Esophagus squamous epithelium (tissue), 5 donors: ENCODE results near the gene EDAR. TPM values are rescaled to one million over a fixed set of nuclear protein-coding genes. Genes with fewer than 3 reads are reported as not detected.

Source experiments
- DNase-seq: peaks from one replicate; lab custom pipeline; 2025; lab: John Stamatoyannopoulos, UW
- H3K27ac ChIP-seq, 4 donors: fragments of 200-600 bp; sonication (generic); one replicate each; pipeline ENCODE4 v1.5.1; 2016 to 2019; ENCODE audit warnings: mild to moderate bottlenecking in 1 of 4
- H3K27me3 ChIP-seq, 4 donors: fragments of 200-600 bp; sonication (generic); 1 replicate in 3 of 4; 2 replicates in 1 of 4; pipeline versions ENCODE4 v1.5.1 to v1.6.0; 2017 to 2021; ENCODE audit warnings: antibody characterized with exemption in 1 of 4
- H3K36me3 ChIP-seq, 3 donors: fragments of 200-600 bp; sonication (generic); one replicate each; pipeline ENCODE4 v1.5.1; 2016 to 2019
- H3K4me1 ChIP-seq, 3 donors: fragments of 200-600 bp; sonication (generic); one replicate each; pipeline ENCODE4 v1.5.1; 2017 to 2019
- H3K4me3 ChIP-seq, 4 donors: fragments of 200-600 bp; sonication (generic); 1 replicate in 3 of 4; 2 replicates in 1 of 4; pipeline ENCODE4 v1.5.1; 2016 to 2019; ENCODE audit warnings: mild to moderate bottlenecking in 2 of 4, moderate library complexity in 1 of 4
- H3K9me3 ChIP-seq, 3 donors: fragments of 200-600 bp; sonication (generic); one replicate each; pipeline ENCODE4 v1.5.1; 2016 to 2019
- POLR2A ChIP-seq, 4 donors: fragments of 450-650 bp; IDR thresholded peaks; one replicate each; pipeline ENCODE4 v1.6.1; 2017; ENCODE audit warnings: antibody characterized with exemption in 4 of 4, mild to moderate bottlenecking in 4 of 4, moderate library complexity in 3 of 4
- WGBS, 2 donors: methylation state at CpG; one replicate each; pipeline ENCODE4 v1.1.5; 2018; 5-methylcytosine and 5-hydroxymethylcytosine counted together
- intact Hi-C: fragments of 100-400 bp; cut with DNase I; formaldehyde crosslinking; loops from one replicate; pipeline ENCODE4 v1.15.0; 2022
- total RNA-seq, 4 donors: library from RNA; depleted of rRNA; stranded (reverse); fragments of >200 nt; gene quantifications; one replicate each; pipeline ENCODE4 v1.1.0, GENCODE V29; 2016
- TF ChIP-seq, protein P1 (sequence below), 6 experiments: fragments of 450-650 bp in 4 of 6; fragments of 200-600 bp in 2 of 6; sonication (generic) in 2 of 6; IDR thresholded peaks; one replicate each; pipeline ENCODE4 v1.5.1; 2016 to 2019; ENCODE audit warnings: antibody characterized with exemption in 6 of 6, mild to moderate bottlenecking in 4 of 6, moderate library complexity in 4 of 6
- donor health status: DM: yes; HTN: yes; CAD: no.

Gene EDAR
- total RNA-seq, 4 donors from 2014 or later, result 3.9 to 5.3 (median 4.4) TPM

- WGBS, 2 donors, result 63 to 72% methylated on average over 1 to 8 of the region's 9 CpGs
- no peak for DNase-seq
- intact Hi-C loops, result no loop called here
- H3K9me3 ChIP-seq, result no peaks in the 10 kb centered on the region
- H3K4me3 ChIP-seq, result no peak overlapping the region
- peaks cover 0 to 9% (median 0%) of the 10 kb centered on the region in 3 donors for H3K4me1 ChIP-seq
- no peaks in the 10 kb centered on the region for H3K27me3 ChIP-seq
- TF ChIP-seq, protein P1, sequence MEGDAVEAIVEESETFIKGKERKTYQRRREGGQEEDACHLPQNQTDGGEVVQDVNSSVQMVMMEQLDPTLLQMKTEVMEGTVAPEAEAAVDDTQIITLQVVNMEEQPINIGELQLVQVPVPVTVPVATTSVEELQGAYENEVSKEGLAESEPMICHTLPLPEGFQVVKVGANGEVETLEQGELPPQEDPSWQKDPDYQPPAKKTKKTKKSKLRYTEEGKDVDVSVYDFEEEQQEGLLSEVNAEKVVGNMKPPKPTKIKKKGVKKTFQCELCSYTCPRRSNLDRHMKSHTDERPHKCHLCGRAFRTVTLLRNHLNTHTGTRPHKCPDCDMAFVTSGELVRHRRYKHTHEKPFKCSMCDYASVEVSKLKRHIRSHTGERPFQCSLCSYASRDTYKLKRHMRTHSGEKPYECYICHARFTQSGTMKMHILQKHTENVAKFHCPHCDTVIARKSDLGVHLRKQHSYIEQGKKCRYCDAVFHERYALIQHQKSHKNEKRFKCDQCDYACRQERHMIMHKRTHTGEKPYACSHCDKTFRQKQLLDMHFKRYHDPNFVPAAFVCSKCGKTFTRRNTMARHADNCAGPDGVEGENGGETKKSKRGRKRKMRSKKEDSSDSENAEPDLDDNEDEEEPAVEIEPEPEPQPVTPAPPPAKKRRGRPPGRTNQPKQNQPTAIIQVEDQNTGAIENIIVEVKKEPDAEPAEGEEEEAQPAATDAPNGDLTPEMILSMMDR (IDR thresholded peaks at IDR 0.05), result no peak
- TF ChIP-seq POLR2A (IDR thresholded peaks at IDR 0.05), result no peak
- no peak overlapping the region for H3K27ac ChIP-seq
- peaks cover 0 to 48% (median 0%) of the 10 kb centered on the region in 3 donors for H3K36me3 ChIP-seq
These were observed 79.7 kb downstream of the EDAR start for GRCh38 chr2:108909275-108909823.

GRCh38 chr2:108908713-108909070 is 80.3 kb downstream of the EDAR start:
- no peaks in the 10 kb centered on the region for H3K9me3 ChIP-seq
- peaks cover 0 to 48% (median 0%) of the 10 kb centered on the region in 3 donors for H3K36me3 ChIP-seq
- TF ChIP-seq, protein P1 (IDR thresholded peaks at IDR 0.05), result no peak
- TF ChIP-seq POLR2A (IDR thresholded peaks at IDR 0.05), result no peak
- intact Hi-C loops, result no loop called here
- H3K4me3 ChIP-seq, result no peak overlapping the region
- 71 to 73% methylated on average over 1 of the region's 1 CpG for whole genome bisulfite sequencing, 2 donors
- H3K4me1 ChIP-seq, result peaks cover 0 to 9% (median 0%) of the 10 kb centered on the region in 3 donors
- DNase-seq, result no peak
- no peak overlapping the region for H3K27ac ChIP-seq
- H3K27me3 ChIP-seq, result no peaks in the 10 kb centered on the region

- DNase-seq, result no peak
- WGBS, 2 donors, result 85 to 88% methylated on average over 12 to 14 of the region's 24 CpGs
- Histone ChIP-seq H3K27me3 (no peaks in the 10 kb centered on the region), H3K4me1 (peaks cover 0 to 9% (median 0%) of the 10 kb centered on the region in 3 donors), H3K4me3 (no peak overlapping the region), H3K27ac (no peak overlapping the region), H3K36me3 (peaks cover 0 to 48% (median 0%) of the 10 kb centered on the region in 3 donors), H3K9me3 (no peaks in the 10 kb centered on the region)
- intact Hi-C loops, result no loop called here
- TF ChIP-seq POLR2A (IDR thresholded peaks at IDR 0.05), result no peak
- TF ChIP-seq, protein P1 (IDR thresholded peaks at IDR 0.05), result no peak
These were observed 81.0 kb downstream of the EDAR start for GRCh38 chr2:108907822-108908712.

DNA sequence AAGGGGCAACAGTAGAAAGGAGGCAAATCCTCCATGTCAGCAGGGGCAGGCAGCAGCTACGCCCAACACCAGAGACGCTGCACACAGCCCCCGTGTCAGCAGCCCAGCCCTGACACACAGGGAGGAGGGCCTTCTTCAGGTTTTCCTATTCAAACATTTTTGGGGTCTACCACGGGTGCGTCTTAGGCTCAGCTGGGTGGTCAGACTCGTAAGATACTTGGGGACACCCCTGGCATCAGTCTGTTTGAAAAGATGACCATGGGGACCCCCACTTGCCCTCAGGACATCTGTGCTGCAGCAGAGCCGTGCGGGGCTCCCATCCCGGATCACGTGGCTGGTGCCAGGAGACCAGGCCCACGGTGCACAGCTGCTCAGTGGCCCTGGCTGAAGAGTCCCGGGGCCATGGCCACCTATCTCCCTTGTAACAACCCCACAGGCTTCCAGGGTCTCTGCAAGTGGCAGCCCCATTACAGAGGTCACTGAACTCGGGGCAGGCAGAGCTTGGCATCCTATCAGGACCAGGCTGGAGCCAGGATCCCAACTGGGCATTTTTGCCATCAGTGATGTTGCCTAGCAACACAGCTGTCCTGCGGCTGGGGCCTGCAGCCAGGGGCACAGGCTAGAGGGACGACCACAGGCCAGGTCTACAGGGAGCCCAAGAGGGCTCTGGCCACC is 82.5 kb downstream of the EDAR start:
- intact Hi-C loops, result no loop called here
- Histone ChIP-seq H3K9me3 (no peaks in the 10 kb centered on the region), H3K4me1 (peaks cover 0 to 9% (median 0%) of the 10 kb centered on the region in 3 donors), H3K27ac (no peak overlapping the region), H3K4me3 (no peak overlapping the region), H3K27me3 (no peaks in the 10 kb centered on the region), H3K36me3 (peaks cover 0 to 48% (median 0%) of the 10 kb centered on the region in 3 donors)
- TF ChIP-seq POLR2A (IDR thresholded peaks at IDR 0.05), result no peak
- no peak for DNase-seq
- 84 to 93% methylated on average over 5 to 8 of the region's 15 CpGs for WGBS, 2 donors

DNA sequence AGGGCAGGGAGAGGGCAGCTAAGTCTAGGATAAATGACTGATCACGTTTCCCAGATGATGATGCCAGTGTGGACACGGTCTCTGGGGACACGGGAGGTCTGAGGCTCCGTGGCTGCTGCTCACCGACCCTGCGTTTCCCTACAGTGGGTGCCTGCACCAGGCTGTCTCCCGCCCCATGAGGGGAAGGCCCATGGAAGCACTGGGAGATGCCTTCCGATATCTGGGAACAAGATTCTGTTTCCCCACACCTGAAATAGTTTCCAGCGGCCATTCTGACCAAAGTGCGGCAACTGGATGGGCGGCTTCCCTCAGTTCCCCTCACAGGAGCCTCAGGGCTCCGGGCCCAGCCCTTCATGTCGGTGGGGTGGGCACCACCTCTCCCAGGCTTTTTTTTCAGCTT is 83.1 kb downstream of the EDAR start:
- Histone ChIP-seq H3K36me3 (peaks cover 0 to 47% (median 0%) of the 10 kb centered on the region in 3 donors), H3K9me3 (no peaks in the 10 kb centered on the region), H3K4me3 (no peak overlapping the region), H3K27ac (no peak overlapping the region), H3K4me1 (peaks cover 0 to 9% (median 0%) of the 10 kb centered on the region in 3 donors), H3K27me3 (no peaks in the 10 kb centered on the region)
- intact Hi-C loops, result no loop called here
- WGBS, 2 donors, result 65 to 73% methylated on average over 9 to 10 of the region's 13 CpGs
- DNase-seq, result no peak
- TF ChIP-seq POLR2A (IDR thresholded peaks at IDR 0.05), result no peak
- TF ChIP-seq, protein P1 (IDR thresholded peaks at IDR 0.05), result no peak
